CD4-positive, alpha-beta T cell (primary cell): ENCODE data around the gene ADCY2. TPM values are rescaled to one million over a fixed set of nuclear protein-coding genes. Genes with fewer than 3 reads are reported as not detected.

ENCODE experiments used
- ATAC-seq: fragments of 200-7000 bp; cut with Tn5 transposase; one replicate; pipeline ENCODE4 v1.10.0; 2022; ENCODE audit warnings: mild to moderate bottlenecking; ENCODE audit not compliant: poor library complexity
- CTCF ChIA-PET: fragments of 350-600 bp; sonication (Branson Sonifier 250); formaldehyde crosslinking; loops from one replicate; lab custom pipeline; 2021; ENCODE audit warnings: antibody characterized with exemption, inconsistent platforms; lab: Charles Lee
- POLR2A ChIA-PET: fragments of 350-600 bp; sonication (Branson Sonifier 250); formaldehyde crosslinking; loops from one replicate; lab custom pipeline; 2021; ENCODE audit warnings: antibody characterized with exemption, inconsistent platforms; lab: Charles Lee
- DNase-seq, 14 experiments: peaks; one replicate each; pipeline ENCODE4 v3.0.0-alpha.2; 2013 to 2020; ENCODE audit warnings: mixed read lengths in 2 of 14
- H3K27ac ChIP-seq, 2 donors: one replicate each; pipeline versions ENCODE4 v1.5.1 to v1.7.0; 2013; ENCODE audit warnings: low read length in 2 of 2, low read depth in 1 of 2, mild to moderate bottlenecking in 1 of 2
- H3K27me3 ChIP-seq, 2 experiments: 1 replicate in 1 of 2; 2 replicates in 1 of 2; pipeline versions ENCODE4 v1.6.1 to v1.7.0; 2013; ENCODE audit warnings: low read length in 2 of 2, control low read depth in 1 of 2, mild to moderate bottlenecking in 1 of 2, moderate library complexity in 1 of 2; ENCODE audit not compliant: insufficient read depth in 2 of 2, control insufficient read depth in 1 of 2
- H3K36me3 ChIP-seq: one replicate; pipeline ENCODE4 v1.6.1; 2013; ENCODE audit warnings: low read length, control low read depth; ENCODE audit not compliant: insufficient read depth
- H3K4me1 ChIP-seq: one replicate; pipeline ENCODE4 v1.6.1; 2013; ENCODE audit warnings: low read length, control low read depth; ENCODE audit not compliant: insufficient read depth
- H3K4me3 ChIP-seq: one replicate; pipeline ENCODE4 v1.5.1; 2013; ENCODE audit warnings: mild to moderate bottlenecking, low read length, moderate library complexity
- H3K9me3 ChIP-seq, 2 experiments: 1 replicate in 1 of 2; 2 replicates in 1 of 2; pipeline versions ENCODE4 v1.6.1 to v1.7.0; 2013; ENCODE audit warnings: low read length in 2 of 2, mild to moderate bottlenecking in 2 of 2, control low read depth in 1 of 2, moderate library complexity in 1 of 2; ENCODE audit not compliant: control insufficient read depth in 1 of 2, insufficient read depth in 1 of 2
- H3K27ac Mint-ChIP-seq: one replicate; pipeline ENCODE4 v1.8.0; 2020; ENCODE audit warnings: mixed read lengths
- H3K27me3 Mint-ChIP-seq: one replicate; pipeline ENCODE4 v1.8.0; 2021; ENCODE audit warnings: mixed read lengths
- H3K36me3 Mint-ChIP-seq: one replicate; pipeline ENCODE4 v1.8.0; 2021; ENCODE audit warnings: low read depth, mixed read lengths
- H3K4me1 Mint-ChIP-seq: one replicate; pipeline ENCODE4 v1.8.0; 2021; ENCODE audit warnings: low read depth, mixed read lengths
- H3K4me3 Mint-ChIP-seq: one replicate; pipeline ENCODE4 v1.8.0; 2020; ENCODE audit warnings: mild to moderate bottlenecking, mixed read lengths
- H3K9me3 Mint-ChIP-seq: one replicate; pipeline ENCODE4 v1.8.0; 2020; ENCODE audit warnings: mixed read lengths
- CTCF ChIP-seq: fragments of 200-600 bp; IDR thresholded peaks from one replicate; pipeline ENCODE4 v1.8.0; 2022; ENCODE audit warnings: antibody characterized with exemption, mild to moderate bottlenecking
- intact Hi-C, 2 experiments: fragments of 100-400 bp; cut with DNase I in 1 of 2; cut with micrococcal nuclease in 1 of 2; formaldehyde crosslinking; loops; one replicate each; pipeline versions ENCODE4 v1.15.1 to v1.9.0; 2023 to 2025; cut with DNase I, micrococcal nuclease
- total RNA-seq, 174 experiments: library from RNA in 2 of 174; stranded (reverse) in 2 of 174; gene quantifications; one replicate each; pipeline ENCODE4 v1.2.3 and lab custom pipeline; 2021 to 2026

The ADCY2 gene
- total RNA-seq, 2 experiments from 2014 or later: not detected

GRCh38 chr5:7794311-7794710, 398.4 kb downstream of the ADCY2 start:
- H3K27ac Mint-ChIP-seq: no peak overlapping the region
- Histone ChIP-seq H3K27me3 (peaks cover 0 to 2% of the 10 kb centered on the region in 2 experiments), H3K4me3 (no peak overlapping the region), H3K36me3 (no peaks in the 10 kb centered on the region), H3K9me3 (no peaks in the 10 kb centered on the region), H3K4me1 (no peaks in the 10 kb centered on the region), H3K27ac (no peak overlapping the region)
- intact Hi-C loops: no loop called here
- no peak for ATAC-seq
- no peaks in the 10 kb centered on the region for H3K9me3 Mint-ChIP-seq
- ChIA-PET CTCF (no interaction called here), POLR2A (no interaction called here)
- no peak for TF ChIP-seq CTCF
- no peak overlapping the region for H3K4me3 Mint-ChIP-seq
- DNase-seq: no peak
- H3K4me1 Mint-ChIP-seq: no peaks in the 10 kb centered on the region
- peaks cover 32% of the 10 kb centered on the region for H3K27me3 Mint-ChIP-seq
- H3K36me3 Mint-ChIP-seq: no peaks in the 10 kb centered on the region

DNA sequence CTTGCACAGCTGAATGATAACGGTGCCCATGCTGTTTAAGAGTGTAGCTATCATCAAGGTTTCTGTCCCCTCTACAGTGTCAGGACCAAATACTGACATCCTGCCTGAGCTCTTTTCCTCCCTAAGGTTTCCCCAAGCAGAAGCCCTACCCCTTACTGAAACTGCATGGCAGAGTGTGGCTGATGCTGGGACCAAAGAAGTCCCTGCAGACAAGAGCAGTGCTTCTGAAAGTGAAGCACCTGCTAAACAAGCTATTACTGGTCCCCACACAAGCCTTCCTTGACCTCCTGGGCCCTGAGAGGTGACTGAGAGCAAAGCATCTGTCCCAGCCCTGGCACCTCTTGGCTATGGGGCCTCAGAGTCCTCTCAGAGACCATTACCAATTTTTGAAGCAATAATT, 398.9 kb downstream of the ADCY2 start:
- no peaks in the 10 kb centered on the region for H3K9me3 Mint-ChIP-seq
- Histone ChIP-seq H3K4me3 (no peak overlapping the region), H3K9me3 (no peaks in the 10 kb centered on the region), H3K36me3 (no peaks in the 10 kb centered on the region), H3K27me3 (peaks cover 0 to 2% of the 10 kb centered on the region in 2 experiments), H3K4me1 (no peaks in the 10 kb centered on the region), H3K27ac (no peak overlapping the region)
- no peaks in the 10 kb centered on the region for H3K4me1 Mint-ChIP-seq
- ChIA-PET CTCF (no interaction called here), POLR2A (no interaction called here)
- no peak overlapping the region for H3K4me3 Mint-ChIP-seq
- H3K27me3 Mint-ChIP-seq: peaks cover 29% of the 10 kb centered on the region
- TF ChIP-seq CTCF: no peak
- H3K36me3 Mint-ChIP-seq: no peaks in the 10 kb centered on the region
- no peak for ATAC-seq
- DNase-seq: no peak
- H3K27ac Mint-ChIP-seq: no peak overlapping the region
- intact Hi-C loops: no loop called here

GRCh38 chr5:7795306-7795705, 399.4 kb downstream of the ADCY2 start:
- Histone ChIP-seq H3K4me3 (no peak overlapping the region), H3K4me1 (no peaks in the 10 kb centered on the region), H3K27me3 (peaks cover 0 to 2% of the 10 kb centered on the region in 2 experiments), H3K27ac (no peak overlapping the region), H3K9me3 (no peaks in the 10 kb centered on the region), H3K36me3 (no peaks in the 10 kb centered on the region)
- H3K27ac Mint-ChIP-seq: no peak overlapping the region
- no peaks in the 10 kb centered on the region for H3K9me3 Mint-ChIP-seq
- no peaks in the 10 kb centered on the region for H3K36me3 Mint-ChIP-seq
- DNase-seq (no peak), ATAC-seq (no peak)
- ChIA-PET CTCF (no interaction called here), POLR2A (interaction anchor here (1.1 kb wide), 1 partner anchor 22 kb away, joined by 3 read pairs; no protein-coding TSS in a partner anchor)
- no peak overlapping the region for H3K4me3 Mint-ChIP-seq
- H3K4me1 Mint-ChIP-seq: no peaks in the 10 kb centered on the region
- no peak for TF ChIP-seq CTCF
- peaks cover 24% of the 10 kb centered on the region for H3K27me3 Mint-ChIP-seq
- intact Hi-C loops: no loop called here
